GM23248 (cell line): ENCODE measurements around the gene TNFRSF4. TPM values are rescaled to one million over a fixed set of nuclear protein-coding genes. Genes with fewer than 3 reads are reported as not detected.

ENCODE experiments used
- DNase-seq: peaks from one replicate; pipeline ENCODE4 v3.0.0-alpha.2; 2015
- H2AFZ ChIP-seq: fragments of 200-600 bp; sonication (generic); 2 replicates; pipeline ENCODE4 v1.6.1; 2016; ENCODE audit warnings: antibody characterized with exemption
- H3F3A ChIP-seq: fragments of 200-600 bp; sonication (generic); 2 replicates; pipeline ENCODE4 v1.6.1; 2016; ENCODE audit warnings: mild to moderate bottlenecking, antibody characterized with exemption, mixed run types; ENCODE audit not compliant: insufficient read depth
- H3K27ac ChIP-seq: fragments of 200-600 bp; sonication (generic); 2 replicates; pipeline ENCODE4 v1.5.1; 2016; ENCODE audit warnings: mild to moderate bottlenecking
- H3K27me3 ChIP-seq: fragments of 200-600 bp; sonication (generic); replicated peaks from 2 replicates; pipeline ENCODE4 v1.6.1; 2016; ENCODE audit warnings: mild to moderate bottlenecking; ENCODE audit not compliant: insufficient read depth
- H3K36me3 ChIP-seq: fragments of 200-600 bp; sonication (generic); 2 replicates; pipeline ENCODE4 v1.6.1; 2016; ENCODE audit warnings: low read depth, mild to moderate bottlenecking
- H3K4me1 ChIP-seq: fragments of 200-600 bp; sonication (generic); 2 replicates; pipeline ENCODE4 v1.6.1; 2016; ENCODE audit warnings: mild to moderate bottlenecking; ENCODE audit not compliant: insufficient read depth
- H3K4me2 ChIP-seq: fragments of 200-600 bp; sonication (generic); one replicate; pipeline ENCODE4 v1.6.1; 2016; ENCODE audit warnings: mild to moderate bottlenecking; ENCODE audit not compliant: unreplicated experiment
- H3K4me3 ChIP-seq: fragments of 200-600 bp; sonication (generic); 2 replicates; pipeline ENCODE4 v1.5.1; 2016; ENCODE audit warnings: mild to moderate bottlenecking
- H3K79me2 ChIP-seq: fragments of 200-600 bp; sonication (generic); 2 replicates; pipeline ENCODE4 v1.6.1; 2016; ENCODE audit warnings: mild to moderate bottlenecking; ENCODE audit not compliant: insufficient read depth
- H3K9ac ChIP-seq: fragments of 200-600 bp; sonication (generic); 2 replicates; pipeline ENCODE4 v1.6.1; 2016; ENCODE audit warnings: mild to moderate bottlenecking
- H3K9me2 ChIP-seq: fragments of 200-600 bp; sonication (generic); 2 replicates; pipeline ENCODE4 v1.6.1; 2016; ENCODE audit warnings: mixed run types, mild to moderate bottlenecking, moderate library complexity; ENCODE audit not compliant: insufficient read depth
- H3K9me3 ChIP-seq: fragments of 200-600 bp; sonication (generic); one replicate; pipeline ENCODE4 v1.6.1; 2017; ENCODE audit warnings: low read depth
- H4K20me1 ChIP-seq: fragments of 200-600 bp; sonication (generic); 2 replicates; pipeline ENCODE4 v1.6.0; 2016; ENCODE audit not compliant: insufficient read depth
- EZH2 ChIP-seq: fragments of 200-600 bp; sonication (generic); IDR thresholded peaks from 2 replicates; pipeline ENCODE4 v1.6.1; 2018; ENCODE audit warnings: antibody characterized with exemption, mild to moderate bottlenecking; ENCODE audit not compliant: insufficient read depth, poor library complexity, severe bottlenecking
- EZH2phosphoT487 ChIP-seq: fragments of 200-600 bp; sonication (generic); IDR thresholded peaks from 2 replicates; pipeline ENCODE4 v1.6.1; 2018; ENCODE audit warnings: antibody characterized with exemption, moderate library complexity, mild to moderate bottlenecking, low read depth; ENCODE audit not compliant: insufficient read depth
- WGBS, 2 experiments: methylation state at CpG; one replicate each; pipeline ENCODE4 v1.1.6; 2015 to 2017; ENCODE audit warnings: low lambda C conversion rate in 2 of 2, low coverage in 1 of 2; ENCODE audit errors: missing lambda C conversion rate in 2 of 2; 5-methylcytosine and 5-hydroxymethylcytosine counted together
- in situ Hi-C: fragments of 300-500 bp; cut with MboI; formaldehyde crosslinking; loops from 2 replicates; pipeline ENCODE4 v1.15.0; 2020
- polyA plus RNA-seq: library from polyadenylated mRNA; unstranded; fragments of >200 nt; fragmentation: Nextera tagmentation; extraction: Ambion mirVana; gene quantifications from 2 replicates; pipeline ENCODE4 v1.2.1, GENCODE V29; 2016
- total RNA-seq: library from RNA; depleted of rRNA; stranded (reverse); fragments of >200 nt; shearing (Covaris generic); gene quantifications from 2 replicates; pipeline ENCODE4 v1.2.3, GENCODE V29; 2014

The TNFRSF4 gene
- total and polyA plus RNA-seq, 2 experiments from 2014 or later: not detected

GRCh38 chr1:1218524-1219200 lies 4.7 kb upstream of the TNFRSF4 start:
- no peak overlapping the region for H2AFZ ChIP-seq
- H3K9me2 ChIP-seq: no peaks in the 10 kb centered on the region
- H3F3A ChIP-seq: no peaks in the 10 kb centered on the region
- no peaks in the 10 kb centered on the region for H3K27me3 ChIP-seq
- no peak overlapping the region for H3K4me3 ChIP-seq
- H3K9me3 ChIP-seq: no peaks in the 10 kb centered on the region
- no peak for DNase-seq
- H3K79me2 ChIP-seq: peaks cover 5% of the 10 kb centered on the region; the same call in 1 of the 2 replicates
- WGBS, 2 experiments: 90 to 94% methylated on average over 35 to 36 of the region's 36 CpGs
- H3K27ac ChIP-seq: no peak overlapping the region
- peaks cover 5% of the 10 kb centered on the region; the same call in 1 of the 2 replicates for H3K36me3 ChIP-seq
- H3K4me2 ChIP-seq: no peak overlapping the region
- H3K9ac ChIP-seq: no peak overlapping the region
- H4K20me1 ChIP-seq: no peaks in the 10 kb centered on the region
- in situ Hi-C loops: no loop called here
- TF ChIP-seq EZH2: no peak
- TF ChIP-seq EZH2phosphoT487: no peak
- no peaks in the 10 kb centered on the region for H3K4me1 ChIP-seq

GRCh38 chr1:1217621-1218523 lies 3.9 kb upstream of the TNFRSF4 start:
- H3K4me1 ChIP-seq: no peaks in the 10 kb centered on the region

DNA sequence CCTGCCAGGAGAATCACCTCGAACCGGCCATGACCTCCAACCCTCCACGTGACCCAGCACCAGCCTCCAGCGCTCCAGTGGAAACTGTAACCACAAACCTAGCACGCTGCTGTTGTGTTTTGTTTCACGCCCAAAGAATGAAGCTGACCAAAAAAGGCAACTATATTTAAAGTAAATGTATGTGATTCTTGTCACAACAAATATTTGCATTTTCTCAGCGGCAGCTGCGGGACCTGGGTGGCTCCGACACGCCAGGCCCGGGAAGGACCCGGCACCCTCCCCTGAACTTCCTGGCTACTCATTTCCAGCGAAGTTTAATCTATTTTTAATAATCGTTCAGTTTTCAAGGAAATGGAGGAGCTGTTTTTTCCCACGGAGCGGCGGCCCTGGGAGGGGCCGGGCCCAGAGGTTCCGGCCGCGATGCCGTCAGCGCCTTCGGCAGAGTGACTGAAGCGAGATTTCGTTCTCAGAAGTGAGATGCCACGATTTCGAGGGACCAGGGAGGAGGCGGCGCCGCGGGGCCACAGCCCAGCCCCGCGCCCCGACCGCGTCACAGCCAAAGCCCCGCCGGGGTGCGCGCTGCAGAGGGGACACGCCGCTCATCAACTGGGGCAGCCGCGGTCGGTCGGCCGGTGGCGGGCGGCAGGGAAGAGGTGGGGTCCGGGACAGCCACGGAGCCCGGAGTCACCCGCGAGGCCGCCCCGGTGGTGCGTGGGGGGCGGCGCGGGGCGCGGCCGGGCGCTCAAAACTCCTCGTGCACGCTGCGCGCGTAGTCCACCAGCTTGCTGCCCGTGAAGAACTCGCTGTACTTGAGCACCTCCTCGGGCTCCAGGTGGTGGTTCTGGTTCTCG lies 3.0 kb upstream of the TNFRSF4 start:
- Histone ChIP-seq H3F3A (no peaks in the 10 kb centered on the region), H3K9ac (no peak overlapping the region), H3K79me2 (no peaks in the 10 kb centered on the region), H2AFZ (no peak overlapping the region), H3K4me2 (no peak overlapping the region), H3K36me3 (peaks cover 5% of the 10 kb centered on the region; the same call in 1 of the 2 replicates), H4K20me1 (no peaks in the 10 kb centered on the region), H3K27ac (no peak overlapping the region), H3K27me3 (no peaks in the 10 kb centered on the region), H3K9me2 (no peaks in the 10 kb centered on the region), H3K4me1 (no peaks in the 10 kb centered on the region), H3K4me3 (no peak overlapping the region), H3K9me3 (no peaks in the 10 kb centered on the region)
- no peak for DNase-seq
- no peak for TF ChIP-seq EZH2phosphoT487
- in situ Hi-C loops: no loop called here
- 94 to 96% methylated on average over 39 to 74 of the region's 74 CpGs for WGBS, 2 experiments

More at GRCh38 chr1:1217621-1218523, 3.9 kb upstream of the TNFRSF4 start:
- H3K36me3 ChIP-seq: peaks cover 5% of the 10 kb centered on the region; the same call in 1 of the 2 replicates
- H3K4me2 ChIP-seq: no peak overlapping the region
- TF ChIP-seq EZH2 (no peak), EZH2phosphoT487 (no peak)
- H3K27me3 ChIP-seq: no peaks in the 10 kb centered on the region
- H3K27ac ChIP-seq: no peak overlapping the region
- in situ Hi-C loops: no loop called here
- no peak overlapping the region for H3K9ac ChIP-seq
- no peak for DNase-seq
- H4K20me1 ChIP-seq: no peaks in the 10 kb centered on the region
- H2AFZ ChIP-seq: no peak overlapping the region
- no peaks in the 10 kb centered on the region for H3K9me2 ChIP-seq
- no peaks in the 10 kb centered on the region for H3K79me2 ChIP-seq
- H3F3A ChIP-seq: no peaks in the 10 kb centered on the region
- H3K9me3 ChIP-seq: no peaks in the 10 kb centered on the region
- 92 to 94% methylated on average over 48 to 52 of the region's 52 CpGs for WGBS, 2 experiments
- H3K4me3 ChIP-seq: no peak overlapping the region

- no peak overlapping the region for H3K27ac ChIP-seq
- H3K36me3 ChIP-seq: peaks cover 5% of the 10 kb centered on the region; the same call in 1 of the 2 replicates
- in situ Hi-C loops: no loop called here
- H4K20me1 ChIP-seq: no peaks in the 10 kb centered on the region
- H3K27me3 ChIP-seq: no peaks in the 10 kb centered on the region
- no peaks in the 10 kb centered on the region for H3K79me2 ChIP-seq
- no peak for DNase-seq
- H3F3A ChIP-seq: no peaks in the 10 kb centered on the region
- TF ChIP-seq EZH2 (no peak), EZH2phosphoT487 (no peak)
- no peaks in the 10 kb centered on the region for H3K9me3 ChIP-seq
- no peak overlapping the region for H2AFZ ChIP-seq
- H3K4me3 ChIP-seq: no peak overlapping the region
- H3K4me1 ChIP-seq: no peaks in the 10 kb centered on the region
- H3K9me2 ChIP-seq: no peaks in the 10 kb centered on the region
- whole genome bisulfite sequencing, 2 experiments: 86 to 88% methylated on average over 21 of the region's 21 CpGs
- H3K9ac ChIP-seq: no peak overlapping the region
- no peak overlapping the region for H3K4me2 ChIP-seq
Observed at GRCh38 chr1:1215881-1216605, 2.1 kb upstream of the TNFRSF4 start.
